M059J (cell line): Measurements from ENCODE around the gene TRAPPC6A. TPM values are rescaled to one million over a fixed set of nuclear protein-coding genes. Genes with fewer than 3 reads are reported as not detected.

ENCODE experiments used
- DNase-seq: peaks from one replicate; pipeline ENCODE4 v3.0.0-alpha.2; 2012; ENCODE audit warnings: low read depth
- total RNA-seq: library from RNA; depleted of rRNA; stranded (reverse); fragments of >200 nt; shearing (Covaris generic); gene quantifications from 2 replicates; pipeline ENCODE4 v1.2.3, GENCODE V29; 2014

TRAPPC6A gene
- total RNA-seq, 1 experiment from 2014 or later, result 6.2 TPM

GRCh38 chr19:45186509-45187334, 8.7 kb upstream of the TRAPPC6A start:
- peak; percentile 41 for DNase-seq

- DNase-seq, result no peak
Measured at GRCh38 chr19:45184115-45184514, 6.1 kb upstream of the TRAPPC6A start.

GRCh38 chr19:45182758-45183157, 4.7 kb upstream of the TRAPPC6A start:
- DNase-seq, result no peak

GRCh38 chr19:45180936-45181335, 2.9 kb upstream of the TRAPPC6A start:
- no peak for DNase-seq

- DNase-seq, result no peak
Measured at GRCh38 chr19:45179892-45180370, 1.9 kb upstream of the TRAPPC6A start.

GRCh38 chr19:45179072-45179891, 1.2 kb upstream of the TRAPPC6A start:
- DNase-seq, result peak; percentile 42

- peak; percentile 100 for DNase-seq
Measured at GRCh38 chr19:45178262-45179071, 430 bp upstream of the TRAPPC6A start, which contains the start of gene BLOC1S3. BLOC1S3 (plus strand) TSS chr19:45178784; CDS start chr19:45179297, 513 bp downstream.

GRCh38 chr19:45175515-45176345, 2.3 kb downstream of the TRAPPC6A start:
- no peak for DNase-seq

GRCh38 chr19:45173816-45174215, 4.2 kb downstream of the TRAPPC6A start:
- peak; percentile 95 for DNase-seq

GRCh38 chr19:45172611-45173208, 5.3 kb downstream of the TRAPPC6A start:
- DNase-seq, result no peak

GRCh38 chr19:45172173-45172572, 5.9 kb downstream of the TRAPPC6A start:
- no peak for DNase-seq

GRCh38 chr19:45171211-45171623, 6.8 kb downstream of the TRAPPC6A start:
- DNase-seq, result no peak

GRCh38 chr19:45170146-45171106, 7.6 kb downstream of the TRAPPC6A start:
- DNase-seq, result no peak

- no peak for DNase-seq
Measured at GRCh38 chr19:45169602-45170001, 8.4 kb downstream of the TRAPPC6A start.

- DNase-seq, result no peak
Measured at GRCh38 chr19:45168767-45169351, 9.2 kb downstream of the TRAPPC6A start.

- no peak for DNase-seq
Measured at GRCh38 chr19:45166723-45167252, 11.2 kb downstream of the TRAPPC6A start.

GRCh38 chr19:45164577-45165335, 13.3 kb downstream of the TRAPPC6A start:
- DNase-seq, result no peak
